Endometrium (tissue), 2 donors: ENCODE data around the gene OR2AT4.
"Not testable (repeated sequence)": the region's sequence is repeated elsewhere in the genome, so short reads cannot be mapped to it uniquely, and the experiment has no call there.

ENCODE experiments used
- FAIRE-seq: peaks from 2 replicates; lab custom pipeline; 2012; peaks lifted over from hg19 to GRCh38; lab: Jason Lieb, UNC
- donor health status: control.
- donor health status: control.

The OR2AT4 gene

GRCh38 chr11:75096456-75097172, at the start of gene OR2AT4:
OR2AT4 (minus strand) TSS chr11:75096876.
- FAIRE-seq = no peak

GRCh38 chr11:75145972-75146519, 49.4 kb upstream of the OR2AT4 start:
- FAIRE-seq = no peak

GRCh38 chr11:75145196-75145971, 48.7 kb upstream of the OR2AT4 start:
- FAIRE-seq = no peak

GRCh38 chr11:75144716-75145014, 48.0 kb upstream of the OR2AT4 start:
- FAIRE-seq = no peak

- FAIRE-seq = no peak
These were observed 46.7 kb upstream of the OR2AT4 start for GRCh38 chr11:75143420-75143731.

- FAIRE-seq = no peak
These were observed 46.2 kb upstream of the OR2AT4 start for GRCh38 chr11:75142714-75143419.

GRCh38 chr11:75141166-75141565, 44.5 kb upstream of the OR2AT4 start:
- no peak for FAIRE-seq

- no peak for FAIRE-seq
These were observed 43.8 kb upstream of the OR2AT4 start for GRCh38 chr11:75140269-75141138.

- FAIRE-seq = no peak
These were observed 39.0 kb upstream of the OR2AT4 start for GRCh38 chr11:75135651-75136050.

- FAIRE-seq = no peak
These were observed 38.5 kb upstream of the OR2AT4 start for GRCh38 chr11:75135021-75135650.

- no peak for FAIRE-seq
These were observed 37.3 kb upstream of the OR2AT4 start for GRCh38 chr11:75133976-75134375.

GRCh38 chr11:75132080-75132479, 35.4 kb upstream of the OR2AT4 start:
- FAIRE-seq = no peak

GRCh38 chr11:75126564-75126963, 29.9 kb upstream of the OR2AT4 start:
- FAIRE-seq = no peak

- FAIRE-seq = no peak
These were observed 21.9 kb upstream of the OR2AT4 start for GRCh38 chr11:75118577-75118976.

- no peak for FAIRE-seq
These were observed 17.8 kb upstream of the OR2AT4 start for GRCh38 chr11:75114465-75114864.

- no peak for FAIRE-seq
These were observed 16.4 kb upstream of the OR2AT4 start for GRCh38 chr11:75113030-75113429.

- FAIRE-seq = no peak
These were observed 15.5 kb upstream of the OR2AT4 start for GRCh38 chr11:75112200-75112599.

GRCh38 chr11:75107187-75107586, 10.5 kb upstream of the OR2AT4 start:
- no peak for FAIRE-seq

GRCh38 chr11:75105967-75106681, 9.4 kb upstream of the OR2AT4 start:
- FAIRE-seq = not testable (repeated sequence)

- FAIRE-seq = no peak
These were observed 8.8 kb upstream of the OR2AT4 start for GRCh38 chr11:75105462-75105925.
